Tibial artery (tissue), 4 donors: ENCODE measurements around the gene PTPRN2.

ENCODE experiments used
- DNase-seq, 2 donors: peaks; one replicate each; pipeline ENCODE4 v3.0.0-alpha.2; 2019
- H3K27ac ChIP-seq, 2 donors: fragments of 200-600 bp; sonication (generic) in 1 of 2; 1 replicate in 1 of 2; 2 replicates in 1 of 2; pipeline ENCODE4 v1.5.1; 2018 to 2019; ENCODE audit warnings: mild to moderate bottlenecking in 1 of 2
- H3K27me3 ChIP-seq, 2 donors: fragments of 200-600 bp; sonication (generic) in 1 of 2; one replicate each; pipeline versions ENCODE4 v1.5.1 to v1.6.0; 2016 to 2019
- H3K36me3 ChIP-seq, 3 donors: fragments of 200-600 bp; sonication (generic) in 2 of 3; one replicate each; pipeline ENCODE4 v1.5.1; 2016 to 2019; ENCODE audit warnings: mild to moderate bottlenecking in 2 of 3
- H3K4me1 ChIP-seq, 4 donors: fragments of 200-600 bp; sonication (generic) in 2 of 4; 1 replicate in 3 of 4; 2 replicates in 1 of 4; pipeline ENCODE4 v1.5.1; 2016 to 2019
- H3K4me3 ChIP-seq, 2 donors: fragments of 200-600 bp; sonication (generic) in 1 of 2; 1 replicate in 1 of 2; 2 replicates in 1 of 2; pipeline ENCODE4 v1.5.1; 2018 to 2019; ENCODE audit warnings: mild to moderate bottlenecking in 2 of 2
- H3K9me3 ChIP-seq, 3 donors: fragments of 200-600 bp; sonication (generic) in 1 of 3; one replicate each; pipeline ENCODE4 v1.5.1; 2016 to 2019
- intact Hi-C: fragments of 100-400 bp; cut with DNase I; formaldehyde crosslinking; loops from one replicate; pipeline ENCODE4 v1.15.0; 2023; ENCODE audit warnings: low total_unique reads
- TF ChIP-seq, protein P1 (sequence below), 2 experiments: fragments of 200-600 bp in 1 of 2; fragments of 450-650 bp in 1 of 2; IDR thresholded peaks; one replicate each; pipeline ENCODE4 v1.5.1; 2017 to 2019; ENCODE audit warnings: antibody characterized with exemption in 2 of 2, mild to moderate bottlenecking in 1 of 2, moderate library complexity in 1 of 2

PTPRN2 gene

DNA sequence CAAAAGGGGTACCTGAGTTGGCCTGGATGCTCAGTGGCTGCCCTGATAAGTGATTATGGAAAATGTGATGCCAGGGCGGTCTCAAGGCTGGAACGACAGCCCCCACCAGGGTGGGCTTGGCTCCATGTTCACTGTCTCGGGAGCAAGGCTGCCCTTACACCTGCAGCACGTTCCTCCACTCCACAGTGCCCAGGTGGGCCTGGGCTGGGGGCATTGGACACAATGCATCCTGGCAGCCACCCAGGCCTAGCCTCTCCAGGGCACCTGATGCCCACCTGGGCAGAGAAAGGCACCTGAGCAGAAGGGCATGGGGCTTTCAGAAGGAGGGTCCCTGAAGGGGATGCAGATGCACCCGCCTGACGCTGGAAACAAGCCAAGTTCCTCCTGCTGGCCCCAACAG lies 702.5 kb downstream of the PTPRN2 start:
- Histone ChIP-seq H3K27me3 (no peaks in the 10 kb centered on the region), H3K4me3 (no peak overlapping the region), H3K4me1 (no peaks in the 10 kb centered on the region), H3K9me3 (peaks cover 0 to 7% (median 0%) of the 10 kb centered on the region in 3 donors), H3K36me3 (no peaks in the 10 kb centered on the region), H3K27ac (no peak overlapping the region)
- TF ChIP-seq, protein P1, sequence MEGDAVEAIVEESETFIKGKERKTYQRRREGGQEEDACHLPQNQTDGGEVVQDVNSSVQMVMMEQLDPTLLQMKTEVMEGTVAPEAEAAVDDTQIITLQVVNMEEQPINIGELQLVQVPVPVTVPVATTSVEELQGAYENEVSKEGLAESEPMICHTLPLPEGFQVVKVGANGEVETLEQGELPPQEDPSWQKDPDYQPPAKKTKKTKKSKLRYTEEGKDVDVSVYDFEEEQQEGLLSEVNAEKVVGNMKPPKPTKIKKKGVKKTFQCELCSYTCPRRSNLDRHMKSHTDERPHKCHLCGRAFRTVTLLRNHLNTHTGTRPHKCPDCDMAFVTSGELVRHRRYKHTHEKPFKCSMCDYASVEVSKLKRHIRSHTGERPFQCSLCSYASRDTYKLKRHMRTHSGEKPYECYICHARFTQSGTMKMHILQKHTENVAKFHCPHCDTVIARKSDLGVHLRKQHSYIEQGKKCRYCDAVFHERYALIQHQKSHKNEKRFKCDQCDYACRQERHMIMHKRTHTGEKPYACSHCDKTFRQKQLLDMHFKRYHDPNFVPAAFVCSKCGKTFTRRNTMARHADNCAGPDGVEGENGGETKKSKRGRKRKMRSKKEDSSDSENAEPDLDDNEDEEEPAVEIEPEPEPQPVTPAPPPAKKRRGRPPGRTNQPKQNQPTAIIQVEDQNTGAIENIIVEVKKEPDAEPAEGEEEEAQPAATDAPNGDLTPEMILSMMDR (IDR thresholded peaks at IDR 0.05): no peak
- DNase-seq: no peak
- intact Hi-C loops: no loop called here

- Histone ChIP-seq H3K4me1 (no peaks in the 10 kb centered on the region), H3K9me3 (peaks cover 0 to 7% (median 0%) of the 10 kb centered on the region in 3 donors), H3K27me3 (no peaks in the 10 kb centered on the region), H3K4me3 (no peak overlapping the region), H3K36me3 (no peaks in the 10 kb centered on the region), H3K27ac (no peak overlapping the region)
- no peak for DNase-seq
- TF ChIP-seq, protein P1 (IDR thresholded peaks at IDR 0.05): no peak
- intact Hi-C loops: no loop called here
Observed at GRCh38 chr7:157884461-157885062, 703.1 kb downstream of the PTPRN2 start.

- Histone ChIP-seq H3K27ac (no peak overlapping the region), H3K4me1 (no peaks in the 10 kb centered on the region), H3K27me3 (peaks cover 0 to 6% of the 10 kb centered on the region in 2 donors), H3K4me3 (no peak overlapping the region), H3K36me3 (no peaks in the 10 kb centered on the region), H3K9me3 (peaks cover 0 to 7% (median 0%) of the 10 kb centered on the region in 3 donors)
- no peak for DNase-seq
- intact Hi-C loops: no loop called here
- TF ChIP-seq, protein P1 (IDR thresholded peaks at IDR 0.05): no peak
Observed at GRCh38 chr7:157881048-157881771, 706.4 kb downstream of the PTPRN2 start.

DNA sequence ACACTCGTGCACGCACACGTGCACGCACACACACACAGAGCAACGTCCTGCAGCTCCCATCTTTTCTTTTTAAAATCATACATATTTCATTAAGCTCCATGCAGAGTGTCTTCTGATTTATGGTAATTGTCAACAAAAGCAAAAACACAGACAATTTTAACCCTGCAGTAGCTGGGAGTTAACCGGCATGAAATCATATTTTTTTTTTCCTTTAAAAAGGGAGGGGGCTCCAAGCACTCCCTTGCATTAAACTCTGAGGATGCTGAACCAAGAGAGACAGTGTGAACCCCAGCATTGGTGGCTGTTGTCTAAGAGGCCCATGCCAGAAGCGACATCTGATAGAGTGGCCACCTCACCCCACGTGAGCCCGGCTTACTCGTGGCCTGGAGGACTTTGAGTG lies 708.2 kb downstream of the PTPRN2 start:
- H3K9me3 ChIP-seq: no peaks in the 10 kb centered on the region
- intact Hi-C loops: no loop called here
- peaks cover 0 to 23% of the 10 kb centered on the region in 2 donors for H3K27me3 ChIP-seq
- no peak for DNase-seq
- TF ChIP-seq, protein P1 (IDR thresholded peaks at IDR 0.05): no peak
- H3K4me1 ChIP-seq: no peaks in the 10 kb centered on the region
- no peaks in the 10 kb centered on the region for H3K36me3 ChIP-seq
- no peak overlapping the region for H3K4me3 ChIP-seq
- no peak overlapping the region for H3K27ac ChIP-seq

- TF ChIP-seq, protein P1 (IDR thresholded peaks at IDR 0.05): no peak
- no peak for DNase-seq
- H3K27me3 ChIP-seq: peaks cover 0 to 36% of the 10 kb centered on the region in 2 donors
- no peaks in the 10 kb centered on the region for H3K9me3 ChIP-seq
- H3K4me1 ChIP-seq: no peaks in the 10 kb centered on the region
- H3K36me3 ChIP-seq: no peaks in the 10 kb centered on the region
- intact Hi-C loops: no loop called here
- H3K4me3 ChIP-seq: no peak overlapping the region
- no peak overlapping the region for H3K27ac ChIP-seq
Observed at GRCh38 chr7:157877298-157878090, 710.1 kb downstream of the PTPRN2 start.
